SK-N-SH (cell line): ENCODE measurements around the gene ELAPOR1. TPM values are rescaled to one million over a fixed set of nuclear protein-coding genes. Genes with fewer than 3 reads are reported as not detected.

Source experiments
- CTCF ChIA-PET: fragments of 300-600, 350-600 bp; formaldehyde crosslinking; extraction: SDS; loops from one replicate; lab custom pipeline; 2021; lab: Yijun Ruan, JAX
- POLR2A ChIA-PET: fragments of 350-600 bp; sonication (Branson Sonifier 250); formaldehyde crosslinking; extraction: SDS; loops from one replicate; lab custom pipeline; 2020; ENCODE audit warnings: antibody characterized with exemption, inconsistent platforms; lab: Yijun Ruan, JAX
- DNase-seq: peaks from one replicate; pipeline ENCODE4 v3.0.0; 2012
- H2AFZ ChIP-seq: fragments of 200-600 bp; sonication (generic); 2 replicates; pipeline ENCODE4 v1.8.1; 2016; ENCODE audit warnings: antibody characterized with exemption, mild to moderate bottlenecking, low read depth
- H3F3A ChIP-seq: fragments of 200-600 bp; sonication (generic); replicated peaks from 2 replicates; pipeline ENCODE3; 2016; ENCODE audit warnings: antibody characterized with exemption, mild to moderate bottlenecking; ENCODE audit not compliant: insufficient read depth
- H3K27ac ChIP-seq, 2 experiments: fragments of 200-500 bp in 1 of 2; fragments of 200-600 bp in 1 of 2; sonication (Bioruptor generic) in 1 of 2; sonication (generic), shearing (Covaris generic) in 1 of 2; 2 replicates each; pipeline versions ENCODE4 v1.5.1 to v1.6.1; 2014 to 2016; ENCODE audit warnings: low read depth in 2 of 2, inconsistent platforms in 1 of 2, low read length in 1 of 2, mild to moderate bottlenecking in 1 of 2, mixed read lengths in 1 of 2
- H3K27me3 ChIP-seq: fragments of 200-600 bp; sonication (generic), shearing (Covaris generic); 2 replicates; pipeline ENCODE4 v1.6.1; 2016; ENCODE audit warnings: mixed run types; ENCODE audit not compliant: insufficient read depth
- H3K36me3 ChIP-seq, 2 experiments: fragments of 200-500 bp in 1 of 2; fragments of 200-600 bp in 1 of 2; sonication (Bioruptor generic) in 1 of 2; sonication (generic) in 1 of 2; replicated peaks in 1 of 2; 2 replicates each; pipeline versions ENCODE3 to v1.5.1; 2014 to 2016; ENCODE audit warnings: low read length in 1 of 2, mild to moderate bottlenecking in 1 of 2; ENCODE audit not compliant: insufficient read depth in 2 of 2, control insufficient read depth in 1 of 2
- H3K4me1 ChIP-seq, 2 experiments: fragments of 200-500 bp in 1 of 2; fragments of 200-600 bp in 1 of 2; sonication (Bioruptor generic) in 1 of 2; sonication (generic), shearing (Covaris generic) in 1 of 2; 2 replicates each; pipeline versions ENCODE4 v1.5.1 to v1.6.1; 2014 to 2016; ENCODE audit warnings: low read depth in 1 of 2, low read length in 1 of 2, mixed run types in 1 of 2; ENCODE audit not compliant: insufficient read depth in 2 of 2, control insufficient read depth in 1 of 2
- H3K4me2 ChIP-seq: fragments of 200-600 bp; sonication (generic), shearing (Covaris generic); 2 replicates; pipeline ENCODE4 v1.6.1; 2017; ENCODE audit warnings: mixed run types
- H3K4me3 ChIP-seq, 2 experiments: fragments of 200-500 bp in 1 of 2; fragments of 200-600 bp in 1 of 2; sonication (Bioruptor generic) in 1 of 2; sonication (generic), shearing (Covaris generic) in 1 of 2; 2 replicates each; pipeline versions ENCODE4 v1.5.1 to v1.8.1; 2014 to 2016; ENCODE audit warnings: low read depth in 2 of 2, inconsistent platforms in 1 of 2, low read length in 1 of 2, mild to moderate bottlenecking in 1 of 2, mixed read lengths in 1 of 2, moderate library complexity in 1 of 2
- H3K79me2 ChIP-seq: fragments of 200-600 bp; sonication (generic); 2 replicates; pipeline ENCODE4 v1.8.1; 2017; ENCODE audit warnings: mild to moderate bottlenecking; ENCODE audit not compliant: insufficient read depth
- H3K9ac ChIP-seq: fragments of 200-600 bp; sonication (generic); 2 replicates; pipeline ENCODE4 v1.6.1; 2017; ENCODE audit warnings: mixed run types
- H3K9me2 ChIP-seq: fragments of 200-600 bp; sonication (generic); 2 replicates; pipeline ENCODE4 v1.6.1; 2017; ENCODE audit warnings: mixed run types
- H3K9me3 ChIP-seq: fragments of 200-600 bp; sonication (generic); 2 replicates; pipeline ENCODE4 v1.6.1; 2017; ENCODE audit warnings: mixed run types, mild to moderate bottlenecking, moderate library complexity
- H4K20me1 ChIP-seq: fragments of 200-600 bp; sonication (generic); 2 replicates; pipeline ENCODE4 v1.6.1; 2017; ENCODE audit warnings: mild to moderate bottlenecking, mixed run types; ENCODE audit not compliant: insufficient read depth
- EP300 ChIP-seq, 2 experiments: IDR thresholded peaks; 2 replicates each; pipeline versions ENCODE4 v1.4.0 to v1.6.1; 2012; ENCODE audit warnings: borderline replicate concordance in 1 of 2, low read depth in 1 of 2, low read length in 1 of 2
- FOXJ3 ChIP-seq: sonication (generic); formaldehyde crosslinking; IDR thresholded peaks from 2 replicates; pipeline ENCODE4 v1.5.1; 2020; ENCODE audit warnings: mild to moderate bottlenecking, missing genetic modification reagents
- IRF3 ChIP-seq: fragments of 150-350 bp; IDR thresholded peaks from 2 replicates; pipeline ENCODE4 v1.6.1; 2016; ENCODE audit warnings: mild to moderate bottlenecking, low read depth, low read length
- JUND ChIP-seq: IDR thresholded peaks from 2 replicates; pipeline ENCODE4 v1.4.0; 2012
- MEF2A ChIP-seq: IDR thresholded peaks from 2 replicates; pipeline ENCODE4 v1.4.0; 2012; ENCODE audit warnings: low read depth, borderline replicate concordance
- NFIC ChIP-seq: IDR thresholded peaks from 2 replicates; pipeline ENCODE4 v1.4.0; 2012; ENCODE audit warnings: borderline replicate concordance
- PBX3 ChIP-seq: IDR thresholded peaks from 2 replicates; pipeline ENCODE4; 2012
- POLR2AphosphoS5 ChIP-seq: IDR thresholded peaks from 2 replicates; pipeline ENCODE4 v1.6.1; 2012; ENCODE audit warnings: low read depth, low read length
- RFX5 ChIP-seq: IDR thresholded peaks from 2 replicates; pipeline ENCODE4 v1.6.1; 2012; ENCODE audit warnings: mild to moderate bottlenecking, improper control_type of control experiment, low read length
- SIN3A ChIP-seq: IDR thresholded peaks from 2 replicates; pipeline ENCODE4 v1.6.1; 2012; ENCODE audit warnings: low read depth, mild to moderate bottlenecking, low read length, moderate library complexity, borderline replicate concordance
- TAF1 ChIP-seq: IDR thresholded peaks from 2 replicates; pipeline ENCODE4 v1.6.1; 2012; ENCODE audit warnings: low read depth, mild to moderate bottlenecking, low read length, moderate library complexity, borderline replicate concordance
- TCF12 ChIP-seq: IDR thresholded peaks from 2 replicates; pipeline ENCODE4 v1.4.0; 2012
- USF1 ChIP-seq: IDR thresholded peaks from 2 replicates; pipeline ENCODE4 v1.4.0; 2012; ENCODE audit warnings: low read depth, borderline replicate concordance
- ZBTB33 ChIP-seq: IDR thresholded peaks from 2 replicates; pipeline ENCODE4 v1.4.0; 2012; ENCODE audit warnings: low read depth, borderline replicate concordance
- WGBS: methylation state at CpG from one replicate; pipeline ENCODE4 v1.1.6; 2017; ENCODE audit warnings: low lambda C conversion rate; 5-methylcytosine and 5-hydroxymethylcytosine counted together
- polyA plus RNA-seq, 3 experiments: library from polyadenylated mRNA; depleted of rRNA; stranded (reverse); fragments of >200 nt; gene quantifications; 2 replicates each; pipeline ENCODE4 v1.2.3, GENCODE V29; 2012

Gene ELAPOR1
- polyA plus RNA-seq, 1 of the 3 experiments (the other 2 are of a cell fraction), result 1.2 TPM

- Histone ChIP-seq H3K4me3 (no peak overlapping the region), H3K9me2 (no peaks in the 10 kb centered on the region), H4K20me1 (no peaks in the 10 kb centered on the region), H3K4me1 (no peaks in the 10 kb centered on the region; a peak in 1 of 4 replicates), H3K36me3 (no peaks in the 10 kb centered on the region), H3K27ac (no peak overlapping the region), H3K9ac (no peak overlapping the region), H3K9me3 (no peaks in the 10 kb centered on the region), H3K27me3 (no peaks in the 10 kb centered on the region), H3K4me2 (no peak overlapping the region), H3K79me2 (no peaks in the 10 kb centered on the region), H3F3A (peaks cover 5% of the 10 kb centered on the region), H2AFZ (no peak overlapping the region)
- DNase-seq, result no peak
- ChIA-PET POLR2A (interaction anchor here (1.6 kb wide), 1 partner anchor 17 kb away, joined by 8 read pairs; no protein-coding TSS in a partner anchor), CTCF (interaction anchor here (1.5 to 4.6 kb wide), 2 partner anchors 16 to 29 kb away, joined by 5 to 17 read pairs; a partner anchor contains a TSS)
- TF ChIP-seq TCF12 (no peak), TAF1 (no peak), IRF3 (no peak), FOXJ3 (CRISPR knock-in tag) (no peak), PBX3 (no peak), SIN3A (no peak), NFIC (no peak), EP300 (IDR thresholded peaks at IDR 0.05; ENCODE audit: borderline replicate concordance in 1 of 2, low read depth in 1 of 2, low read length in 1 of 2) (no peak), USF1 (no peak), RFX5 (no peak), ZBTB33 (no peak)
- 88% methylated on average over 3 of the region's 3 CpGs for WGBS
These were observed 30.4 kb upstream of the ELAPOR1 start for GRCh38 chr1:109083501-109083900.

- Histone ChIP-seq H3K79me2 (no peaks in the 10 kb centered on the region), H3K4me1 (no peaks in the 10 kb centered on the region; a peak in 1 of 4 replicates), H4K20me1 (no peaks in the 10 kb centered on the region), H3F3A (peaks cover 6% of the 10 kb centered on the region), H3K27me3 (no peaks in the 10 kb centered on the region), H3K4me3 (no peak overlapping the region), H2AFZ (no peak overlapping the region), H3K9ac (no peak overlapping the region), H3K4me2 (no peak overlapping the region), H3K9me2 (no peaks in the 10 kb centered on the region), H3K9me3 (no peaks in the 10 kb centered on the region), H3K27ac (no peak overlapping the region), H3K36me3 (no peaks in the 10 kb centered on the region)
- TF ChIP-seq POLR2AphosphoS5, result no peak
- no peak for TF ChIP-seq JUND
- TF ChIP-seq MEF2A, result no peak
- no peak for TF ChIP-seq USF1
- TF ChIP-seq EP300 (IDR thresholded peaks at IDR 0.05; ENCODE audit: borderline replicate concordance in 1 of 2, low read depth in 1 of 2, low read length in 1 of 2), result no peak
- 50% methylated on average over 1 of the region's 1 CpG for WGBS
- DNase-seq, result no peak
- CTCF ChIA-PET, result interaction anchor here (1.5 to 4.6 kb wide), 2 partner anchors 16 to 29 kb away, joined by 5 to 17 read pairs; a partner anchor contains a TSS
- POLR2A ChIA-PET, result interaction anchor here (1.6 kb wide), 1 partner anchor 16 kb away, joined by 8 read pairs; no protein-coding TSS in a partner anchor
These were observed 30.0 kb upstream of the ELAPOR1 start for GRCh38 chr1:109083923-109084322.
